Measurements from ENCODE around the gene AFMID.
"Not testable (repeated sequence)": the region's sequence is repeated elsewhere in the genome, so short reads cannot be mapped to it uniquely, and the experiment has no call there.

AFMID gene

DNA sequence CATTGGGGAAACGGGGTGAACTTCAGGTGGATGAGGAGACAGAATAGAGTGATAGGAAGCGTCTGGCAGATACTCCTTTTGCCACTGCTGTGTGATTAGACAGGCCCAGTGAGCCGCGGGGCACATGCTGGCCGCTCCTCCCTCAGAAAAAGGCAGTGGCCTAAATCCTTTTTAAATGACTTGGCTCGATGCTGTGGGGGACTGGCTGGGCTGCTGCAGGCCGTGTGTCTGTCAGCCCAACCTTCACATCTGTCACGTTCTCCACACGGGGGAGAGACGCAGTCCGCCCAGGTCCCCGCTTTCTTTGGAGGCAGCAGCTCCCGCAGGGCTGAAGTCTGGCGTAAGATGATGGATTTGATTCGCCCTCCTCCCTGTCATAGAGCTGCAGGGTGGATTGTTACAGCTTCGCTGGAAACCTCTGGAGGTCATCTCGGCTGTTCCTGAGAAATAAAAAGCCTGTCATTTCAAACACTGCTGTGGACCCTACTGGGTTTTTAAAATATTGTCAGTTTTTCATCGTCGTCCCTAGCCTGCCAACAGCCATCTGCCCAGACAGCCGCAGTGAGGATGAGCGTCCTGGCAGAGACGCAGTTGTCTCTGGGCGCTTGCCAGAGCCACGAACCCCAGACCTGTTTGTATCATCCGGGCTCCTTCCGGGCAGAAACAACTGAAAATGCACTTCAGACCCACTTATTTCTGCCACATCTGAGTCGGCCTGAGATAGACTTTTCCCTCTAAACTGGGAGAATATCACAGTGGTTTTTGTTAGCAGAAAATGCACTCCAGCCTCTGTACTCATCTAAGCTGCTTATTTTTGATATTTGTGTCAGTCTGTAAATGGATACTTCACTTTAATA lies 37.3 kb downstream of the AFMID start:
- no peak for DNase-seq

DNA sequence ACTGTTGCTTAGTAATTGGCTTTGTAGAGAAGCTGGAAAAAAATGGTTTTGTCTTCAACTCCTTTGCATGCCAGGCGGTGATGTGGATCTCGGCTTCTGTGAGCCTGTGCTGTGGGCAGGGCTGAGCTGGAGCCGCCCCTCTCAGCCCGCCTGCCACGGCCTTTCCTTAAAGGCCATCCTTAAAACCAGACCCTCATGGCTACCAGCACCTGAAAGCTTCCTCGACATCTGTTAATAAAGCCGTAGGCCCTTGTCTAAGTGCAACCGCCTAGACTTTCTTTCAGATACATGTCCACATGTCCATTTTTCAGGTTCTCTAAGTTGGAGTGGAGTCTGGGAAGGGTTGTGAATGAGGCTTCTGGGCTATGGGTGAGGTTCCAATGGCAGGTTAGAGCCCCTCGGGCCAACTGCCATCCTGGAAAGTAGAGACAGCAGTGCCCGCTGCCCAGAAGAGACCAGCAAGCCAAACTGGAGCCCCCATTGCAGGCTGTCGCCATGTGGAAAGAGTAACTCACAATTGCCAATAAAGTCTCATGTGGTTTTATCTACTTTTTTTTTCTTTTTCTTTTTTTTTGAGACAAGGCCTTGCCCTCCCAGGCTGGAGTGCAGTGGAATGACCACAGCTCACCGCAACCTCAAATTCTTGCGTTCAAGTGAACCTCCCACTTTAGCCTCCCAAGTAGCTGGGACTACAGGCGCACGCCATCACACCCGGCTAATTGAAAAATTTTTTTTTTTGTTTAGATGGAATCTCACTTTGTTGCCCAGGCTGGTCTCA lies 38.1 kb downstream of the AFMID start:
- DNase-seq, result no peak

DNA sequence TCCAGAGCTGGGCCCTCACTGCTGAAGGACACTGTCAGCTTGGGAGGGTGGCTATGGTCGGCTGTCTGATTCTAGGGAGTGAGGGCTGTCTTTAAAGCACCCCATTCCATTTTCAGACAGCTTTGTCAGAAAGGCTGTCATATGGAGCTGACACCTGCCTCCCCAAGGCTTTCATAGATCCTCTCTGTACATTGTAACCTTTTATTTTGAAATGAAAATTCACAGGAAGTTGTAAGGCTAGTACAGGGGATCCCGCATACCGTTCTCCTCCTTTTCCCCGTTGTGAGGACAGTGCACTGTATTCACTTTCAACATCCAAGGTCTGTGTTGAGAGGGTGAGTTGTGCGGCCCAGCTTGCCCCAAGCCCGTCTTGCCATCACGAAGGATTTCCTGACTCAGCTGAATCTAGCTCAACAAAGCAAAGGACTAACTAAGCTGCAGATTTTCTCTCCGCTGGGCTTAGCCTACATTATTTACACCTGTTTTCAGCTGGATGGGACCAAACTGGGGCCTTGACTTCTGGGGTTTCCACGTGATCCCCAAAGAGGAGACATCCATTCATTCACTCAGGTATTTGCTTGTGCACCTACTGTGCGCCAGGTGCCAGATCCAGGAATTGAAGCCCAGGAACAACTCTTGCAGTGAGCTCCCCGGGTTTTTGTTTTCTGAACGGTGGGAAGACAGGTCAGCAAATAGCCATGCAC lies 39.0 kb downstream of the AFMID start:
- no peak for DNase-seq

DNA sequence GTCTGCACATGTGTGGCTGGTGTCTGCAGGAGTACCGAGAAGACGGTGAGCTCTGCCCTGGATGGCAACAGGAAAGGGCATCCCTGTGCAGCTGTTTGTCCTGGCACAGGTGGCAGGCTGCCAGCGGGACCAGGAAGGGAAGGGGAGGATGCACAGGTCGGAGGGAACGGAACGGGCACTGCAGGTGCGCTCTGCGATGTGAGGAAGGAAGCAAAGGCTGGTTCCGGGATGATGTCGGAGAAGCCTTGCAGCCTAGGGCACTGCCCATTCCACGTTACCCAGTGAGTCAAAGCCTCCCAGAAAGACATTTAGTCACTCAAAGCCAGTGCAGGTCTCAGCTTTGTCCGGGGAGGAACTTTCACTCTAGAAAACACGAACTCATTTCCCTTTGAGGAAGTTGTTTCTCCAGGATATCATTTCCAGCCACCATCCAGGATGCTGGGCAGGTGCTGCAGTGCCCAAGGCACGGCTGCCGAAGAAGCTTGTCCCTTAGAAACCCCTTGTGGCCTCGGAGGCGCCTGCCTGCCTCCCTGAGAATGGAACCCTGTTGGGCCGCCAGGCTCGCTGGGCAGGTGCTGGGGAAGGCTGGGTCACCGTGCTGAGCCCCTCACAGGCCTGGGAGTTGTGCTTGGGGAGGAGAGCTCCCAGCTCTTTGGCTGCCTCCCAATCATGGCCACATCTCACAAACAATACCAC lies 39.7 kb downstream of the AFMID start:
- DNase-seq, result no peak

DNA sequence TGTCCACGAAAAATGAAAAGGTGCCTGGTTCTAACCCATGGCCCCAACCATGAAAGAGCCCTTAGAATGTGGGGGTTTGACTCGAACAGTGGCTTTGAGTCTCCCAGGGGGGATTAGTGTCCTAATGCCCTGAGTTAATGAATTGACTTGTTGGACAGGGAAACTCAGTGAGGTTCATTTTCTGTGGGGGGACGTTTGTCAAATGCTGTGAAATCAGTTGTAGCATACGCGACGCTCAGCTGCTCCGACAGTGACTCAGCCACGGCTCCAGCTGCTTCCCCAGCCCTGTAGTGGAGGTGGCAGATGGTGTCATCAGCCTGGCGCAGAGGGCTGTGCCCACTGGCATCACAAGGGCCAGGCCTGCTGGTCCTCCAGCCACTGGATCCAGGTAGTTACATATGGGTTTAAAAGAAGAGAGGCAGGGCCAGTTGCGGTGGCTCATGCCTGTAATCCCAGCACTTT lies 40.3 kb downstream of the AFMID start:
- peak in 1 of 2 donors; percentile 23 for DNase-seq

DNA sequence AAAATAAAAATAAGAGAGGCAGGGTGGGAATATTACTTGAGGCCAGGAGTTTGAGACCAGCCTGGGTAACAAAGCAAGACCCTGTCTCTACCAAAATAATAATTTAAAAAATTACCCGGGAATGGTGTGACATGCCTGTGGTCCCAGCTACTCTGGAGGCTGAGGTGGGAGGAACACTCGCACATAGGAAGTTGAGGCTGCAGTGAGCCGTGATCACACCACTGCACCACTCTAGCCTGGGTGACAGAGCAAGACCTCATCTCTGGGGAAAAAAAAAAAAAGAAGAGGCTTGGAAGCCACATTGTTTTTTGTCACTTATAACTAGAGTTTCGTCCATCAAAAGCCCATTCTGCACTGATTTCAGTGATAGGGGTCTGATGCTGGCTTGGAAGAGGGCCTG lies 41.0 kb downstream of the AFMID start:
- no peak for DNase-seq

DNA sequence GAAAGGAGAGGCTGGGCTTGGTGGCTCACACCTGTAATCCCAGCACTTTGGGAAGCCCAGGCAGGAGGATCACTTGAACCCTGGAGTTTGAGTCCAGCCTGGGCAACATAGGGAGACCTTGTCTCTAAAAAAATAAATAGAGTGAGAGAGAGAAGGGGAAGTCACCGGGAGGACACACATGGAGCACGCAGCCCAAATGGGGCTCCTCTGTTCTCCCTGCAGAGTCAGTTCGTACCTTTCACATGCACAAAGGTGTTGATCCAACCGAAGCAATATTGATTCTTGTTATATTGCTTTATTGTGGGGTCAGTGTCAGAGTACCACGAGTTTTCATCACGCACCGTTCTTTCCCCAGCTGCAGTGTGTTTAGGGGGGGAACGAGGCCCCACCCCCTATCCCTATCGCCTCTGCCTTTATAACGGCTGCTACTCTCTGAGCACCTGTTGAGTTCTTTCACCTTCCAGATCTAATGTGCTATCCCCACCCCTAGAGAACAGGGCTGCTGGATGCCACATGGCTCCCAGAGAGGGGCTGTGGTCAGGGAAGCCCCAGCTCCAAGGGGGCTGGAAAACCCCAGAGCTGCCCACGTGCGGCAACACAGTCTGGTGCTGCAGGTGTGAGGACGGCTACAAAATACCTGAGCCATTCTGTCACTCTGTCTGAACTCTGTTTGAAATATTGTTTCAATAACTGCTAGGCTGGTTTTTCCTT lies 43.2 kb downstream of the AFMID start:
- no peak for DNase-seq

DNA sequence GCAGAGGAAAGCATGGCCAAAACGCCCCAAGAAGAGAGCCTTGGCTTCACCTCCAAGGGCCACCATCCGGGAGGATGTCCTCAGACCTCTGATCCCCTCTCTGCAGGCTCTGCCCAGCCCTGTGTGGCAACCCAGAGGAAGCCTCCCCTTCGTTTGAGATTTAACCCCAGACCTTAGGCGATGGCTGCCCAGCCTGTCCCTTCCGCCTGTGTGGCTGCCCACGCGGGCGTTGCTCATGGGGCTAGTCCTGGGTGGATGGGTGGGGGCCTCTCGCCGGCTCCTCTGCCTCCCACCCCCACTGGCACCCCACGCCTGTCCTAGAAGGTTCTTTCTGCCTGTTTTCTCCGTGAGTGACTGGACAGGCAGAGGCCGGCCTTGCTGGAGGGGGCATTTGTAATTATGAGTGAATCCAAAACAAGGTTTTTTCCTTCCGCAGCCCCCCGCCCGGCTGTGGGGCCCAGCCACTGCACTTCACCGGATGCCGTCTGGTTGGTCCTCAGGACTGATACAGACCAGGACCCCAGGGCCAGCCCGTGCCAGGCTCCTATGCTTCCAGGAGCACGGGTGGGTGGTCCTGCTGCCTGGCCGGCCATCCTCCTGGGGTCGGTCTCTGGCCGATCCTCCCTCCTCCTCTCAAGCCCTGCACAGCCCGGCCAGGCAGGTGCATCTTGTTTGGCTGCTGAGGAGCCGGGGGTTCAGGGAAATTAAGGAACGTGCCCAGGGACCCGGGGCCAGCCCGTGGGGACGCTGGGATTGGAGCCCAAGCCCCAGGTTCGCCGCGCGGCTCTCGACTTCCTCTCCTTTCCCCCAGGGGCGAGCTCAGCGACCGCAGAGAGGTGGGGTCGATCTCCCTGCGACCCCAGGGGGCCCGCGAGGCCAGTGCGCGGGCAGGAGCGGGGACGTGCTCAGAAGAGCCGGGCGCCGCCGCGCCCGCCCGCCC lies 44.1 kb downstream of the AFMID start, which contains the start of gene TMEM235:
TSS of gene TMEM235 (plus strand) at position 636 of the 940 bp plus-strand sequence. CDS start 393 bp downstream, outside the sequence.
- DNase-seq, result no peak

DNA sequence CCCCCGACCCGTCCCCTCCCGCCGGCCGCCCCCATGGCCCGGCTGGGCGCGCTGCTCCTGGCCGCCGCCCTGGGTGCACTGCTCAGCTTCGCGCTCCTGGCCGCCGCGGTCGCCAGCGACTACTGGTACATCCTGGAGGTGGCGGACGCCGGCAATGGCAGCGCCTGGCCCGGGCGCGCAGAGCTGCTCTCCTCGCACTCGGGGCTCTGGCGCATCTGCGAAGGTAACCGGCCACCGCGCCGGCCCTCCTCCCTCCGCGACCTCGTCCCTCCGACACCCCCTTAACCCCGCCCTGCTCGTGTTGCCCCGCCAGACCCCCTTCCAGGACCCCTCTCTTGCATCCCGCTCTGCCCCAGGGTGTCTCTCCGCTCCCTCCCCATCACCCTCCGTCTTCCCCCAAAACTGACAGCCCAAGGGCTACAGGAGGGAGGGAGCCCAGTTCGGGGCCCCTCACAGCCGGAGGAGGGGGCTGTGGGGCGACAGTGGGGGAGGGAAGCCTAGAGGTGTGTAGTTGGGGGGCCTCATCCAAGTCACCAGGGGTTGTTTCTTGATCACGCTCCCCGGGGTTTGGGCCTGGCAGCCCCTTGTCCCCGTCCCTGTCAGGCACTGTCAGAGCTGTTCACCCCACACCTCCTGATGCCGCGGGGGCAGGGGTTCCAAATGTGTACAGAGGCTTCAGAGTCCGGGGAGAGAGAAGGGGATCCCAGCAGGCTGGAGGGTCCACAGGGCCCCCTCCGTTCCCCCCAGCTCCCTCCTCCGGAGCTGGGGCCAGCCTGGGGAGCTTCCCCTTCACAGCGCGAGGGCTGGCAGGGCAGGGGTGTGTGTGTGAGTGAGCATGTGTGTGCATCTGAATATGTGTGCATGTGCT lies 45.1 kb downstream of the AFMID start:
- DNase-seq, result peak in 1 of 2 donors; percentile 10

DNA sequence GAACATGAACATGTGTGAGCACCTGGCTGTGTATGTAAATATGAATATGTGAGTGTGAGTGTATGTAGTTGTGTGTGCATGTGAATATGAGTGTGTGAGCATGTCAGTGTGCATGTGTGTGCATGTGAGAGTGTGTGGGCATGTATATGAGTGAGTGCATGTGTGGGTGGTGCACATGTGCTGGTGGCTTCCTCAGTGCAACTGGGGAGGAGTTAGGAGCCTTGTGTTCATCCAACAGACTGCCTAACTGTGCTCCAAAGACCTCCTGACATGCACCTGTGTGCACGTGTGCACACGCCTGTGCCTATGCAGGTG lies 45.7 kb downstream of the AFMID start:
- no peak for DNase-seq

DNA sequence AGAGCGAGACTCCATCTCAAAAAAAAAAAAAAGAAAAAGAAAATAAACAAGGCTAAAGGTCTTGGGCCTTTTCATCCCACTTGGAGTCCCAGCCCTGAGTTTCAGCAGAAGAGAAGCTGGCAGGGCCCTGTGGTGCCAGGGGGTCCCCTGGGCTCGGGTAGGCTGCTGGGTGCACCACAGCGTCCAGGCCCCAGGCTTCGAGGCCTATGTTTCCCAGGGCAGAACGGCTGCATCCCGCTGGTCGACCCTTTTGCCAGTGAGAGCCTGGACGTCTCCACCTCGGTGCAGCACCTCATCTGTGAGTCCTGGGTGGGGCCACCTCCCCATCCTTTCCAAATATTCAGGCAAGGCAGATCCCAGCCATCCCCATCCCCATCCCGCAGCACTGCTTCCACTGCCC lies 46.5 kb downstream of the AFMID start:
- DNase-seq, result no peak

DNA sequence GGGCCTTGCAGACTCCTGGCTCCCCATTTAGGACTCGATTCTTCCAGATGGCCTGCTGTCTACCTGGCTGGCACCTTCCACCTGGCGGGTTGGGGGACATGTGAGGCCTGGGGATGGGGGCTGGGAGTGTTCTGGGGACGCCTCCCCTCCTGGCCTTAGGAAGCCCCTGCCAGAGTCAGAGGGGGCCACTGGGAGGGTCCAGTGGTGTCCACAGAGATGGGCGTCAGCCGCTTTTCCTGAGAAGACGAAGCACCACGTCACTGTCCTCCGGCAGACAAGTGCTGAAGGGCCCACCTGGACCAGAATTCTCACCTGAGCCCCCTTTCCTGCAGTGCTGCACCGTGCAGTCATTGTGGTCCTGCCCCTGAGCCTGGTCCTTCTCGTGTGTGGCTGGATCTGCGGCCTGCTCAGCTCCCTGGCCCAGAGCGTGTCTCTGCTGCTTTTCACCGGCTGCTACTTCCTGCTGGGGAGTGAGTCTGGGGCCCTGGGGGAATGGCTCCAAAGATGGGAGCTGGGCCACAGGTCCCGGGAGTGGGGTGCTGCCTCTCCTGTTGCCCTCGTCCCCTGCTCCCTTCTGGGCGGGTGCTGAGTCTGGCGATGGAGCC lies 47.2 kb downstream of the AFMID start:
- DNase-seq, result no peak

DNA sequence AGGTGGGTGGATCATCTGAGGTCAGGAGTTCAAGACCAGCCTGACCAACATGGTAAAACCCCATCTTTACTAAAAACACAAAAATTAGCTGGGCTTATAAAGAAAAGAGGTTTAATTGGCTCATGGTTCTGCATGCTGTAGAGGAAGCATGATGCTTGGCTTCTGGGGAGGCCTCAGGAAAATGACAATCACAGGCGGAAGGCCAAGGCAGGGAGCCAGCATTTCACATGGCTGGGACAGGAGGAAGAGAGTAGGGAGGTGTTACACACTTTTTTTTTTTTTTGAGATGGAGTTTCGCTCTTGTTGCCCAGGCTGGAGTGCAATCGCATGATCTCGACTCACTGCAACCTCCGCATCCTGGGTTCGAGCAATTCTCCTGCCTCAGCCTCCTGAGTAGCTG lies 47.9 kb downstream of the AFMID start:
- not testable (repeated sequence) for DNase-seq

DNA sequence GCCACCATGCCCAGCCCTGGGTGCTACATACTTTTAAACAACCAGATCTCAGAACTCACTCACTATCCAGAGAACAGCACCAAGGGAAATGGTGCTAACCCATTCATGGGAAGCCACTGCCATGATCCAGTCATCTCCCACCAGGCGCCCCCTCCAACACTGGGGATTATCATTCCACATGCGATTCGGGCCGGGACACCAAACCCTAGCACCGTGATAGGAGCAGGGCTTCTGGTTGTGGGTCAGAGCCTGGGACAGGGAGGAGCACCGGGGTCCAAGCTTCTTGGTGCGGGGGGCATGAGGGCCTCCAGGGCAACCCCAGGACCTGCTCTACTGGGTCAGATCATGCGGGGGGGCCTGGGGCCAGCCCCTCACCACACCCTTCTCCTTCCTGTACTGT lies 48.7 kb downstream of the AFMID start:
- DNase-seq, result no peak

DNA sequence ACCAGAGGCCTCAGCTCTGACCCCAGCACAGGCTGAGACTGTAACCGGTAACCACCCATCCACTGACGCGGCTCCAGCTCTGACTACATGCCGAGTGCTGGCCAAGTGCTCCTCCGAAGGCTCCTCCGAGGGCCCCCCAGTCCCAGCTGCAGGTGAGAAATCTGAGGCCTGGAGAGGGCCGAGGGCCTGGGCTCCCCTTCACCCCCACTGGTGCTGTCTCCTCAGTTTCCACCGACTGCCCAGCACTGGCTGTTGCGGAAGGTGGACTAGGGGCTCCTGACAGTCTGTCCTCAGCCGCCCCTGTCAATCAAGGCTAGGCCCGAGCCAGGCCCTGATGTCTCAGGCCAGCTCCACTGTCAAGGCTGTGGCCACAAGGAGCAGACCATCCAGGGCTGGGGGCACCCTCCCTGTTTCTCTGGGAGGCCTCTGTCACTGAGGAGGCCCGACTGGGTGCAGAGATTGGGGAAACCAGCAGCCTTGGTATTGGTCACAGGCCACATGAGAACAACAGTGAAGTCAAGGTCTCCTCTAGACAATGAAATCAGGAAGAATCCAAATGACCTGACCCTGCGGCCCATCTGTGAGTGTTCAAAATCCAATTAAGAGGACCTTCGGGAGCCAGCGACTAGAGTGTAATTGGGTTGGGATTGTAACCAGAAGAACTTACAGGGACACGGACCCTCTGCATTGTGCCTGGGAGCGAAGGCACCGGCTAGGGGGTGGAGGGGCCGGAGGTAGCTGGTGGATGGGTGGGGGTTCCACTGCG lies 49.4 kb downstream of the AFMID start:
- no peak for DNase-seq

DNA sequence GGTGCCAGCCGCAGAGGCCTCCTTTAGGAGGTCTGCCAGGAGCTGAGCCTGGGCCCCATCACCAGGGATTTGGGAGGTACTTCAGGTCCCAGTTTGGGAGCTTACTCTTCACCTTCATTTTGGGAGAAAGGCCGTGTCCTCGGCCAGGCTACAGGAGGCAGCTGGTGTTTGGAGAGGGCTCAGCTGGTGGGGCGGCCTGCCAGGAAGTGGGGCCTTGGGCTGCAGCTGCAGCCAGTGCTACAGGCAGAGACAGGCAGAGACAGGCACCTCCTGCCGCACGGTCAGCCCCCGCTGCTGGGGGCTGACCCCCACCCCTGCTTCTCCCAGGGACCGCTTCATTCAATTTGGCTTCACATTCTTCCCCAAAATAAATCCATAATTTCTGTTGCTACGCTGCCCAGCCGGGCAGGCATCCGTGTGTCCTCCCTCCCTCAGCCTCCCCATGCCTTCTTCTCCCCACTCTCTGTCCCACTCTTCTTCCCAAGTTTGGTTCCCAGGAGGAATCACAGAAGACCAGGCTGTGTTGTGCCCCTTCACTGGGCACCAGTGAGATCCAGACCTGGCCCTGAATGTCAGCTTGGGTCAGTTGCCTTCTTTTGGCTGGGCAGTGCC lies 50.3 kb downstream of the AFMID start:
- DNase-seq, result no peak

DNA sequence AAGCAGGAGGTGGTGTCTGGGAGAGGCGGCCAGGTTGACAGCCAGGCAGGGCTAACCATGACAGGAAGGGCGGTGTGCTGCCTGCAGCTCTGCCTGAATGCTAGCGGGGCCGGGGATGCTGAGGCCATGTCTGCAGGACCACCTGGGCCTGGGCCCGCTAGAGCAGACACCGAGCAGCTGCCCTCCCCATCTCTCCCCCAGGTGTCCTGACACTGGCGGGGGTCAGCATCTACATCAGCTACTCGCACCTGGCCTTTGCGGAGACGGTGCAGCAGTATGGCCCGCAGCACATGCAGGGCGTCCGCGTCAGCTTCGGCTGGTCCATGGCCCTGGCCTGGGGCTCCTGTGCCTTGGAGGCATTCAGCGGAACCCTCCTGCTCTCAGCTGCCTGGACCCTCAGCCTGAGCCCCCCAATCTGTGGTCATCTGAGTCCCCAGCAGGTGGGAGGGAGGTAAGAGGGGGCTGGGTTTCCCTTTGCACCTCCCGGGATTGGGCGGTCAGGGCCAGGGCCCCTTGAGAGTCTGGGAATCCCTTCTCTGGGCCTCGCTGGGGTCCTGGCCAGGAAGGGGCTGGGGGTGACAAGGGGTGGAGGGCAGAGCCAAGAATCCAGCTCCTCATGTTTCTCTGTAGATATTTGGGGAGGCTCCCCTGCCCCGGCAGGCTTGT lies 51.8 kb downstream of the AFMID start:
- no peak for DNase-seq

DNA sequence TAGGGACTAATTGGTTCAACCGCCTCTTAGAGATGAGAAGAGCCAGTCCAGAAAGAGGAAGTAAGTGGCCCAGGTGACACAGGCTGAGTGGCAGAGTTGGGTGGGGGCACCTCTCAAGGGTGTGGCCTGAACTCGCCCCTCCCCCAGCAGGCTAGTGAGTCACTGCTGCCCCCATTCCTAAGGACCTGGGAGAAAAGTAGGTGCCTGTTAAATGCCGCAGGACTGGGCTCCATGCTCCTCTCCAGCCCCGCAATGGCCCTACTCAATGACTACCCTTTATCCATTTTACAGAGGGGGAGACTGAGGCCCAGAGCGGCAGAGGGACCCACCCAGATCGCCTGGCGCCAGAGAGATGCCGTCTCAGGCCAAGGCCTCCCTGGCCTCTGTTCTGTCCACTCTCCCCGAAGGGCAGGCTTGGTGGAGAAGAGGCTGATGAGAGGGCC lies 52.3 kb downstream of the AFMID start:
- peak in 1 of 2 donors; percentile 53 for DNase-seq

Data from CD4-positive, alpha-beta T cell treated with Interleukin-1 beta for 1 hour (primary cell).